Heart left ventricle (tissue), 13 donors: Measurements from ENCODE around the gene ZBTB7B.

ENCODE experiments used
- CTCF ChIP-seq, 12 donors: fragments of 200-600 bp; sonication (generic) in 4 of 12; IDR thresholded peaks; one replicate each; pipeline versions ENCODE4 v1.5.0 to v1.8.0; 2018 to 2022; ENCODE audit warnings: antibody characterized with exemption in 12 of 12, mild to moderate bottlenecking in 5 of 12
- POLR2A ChIP-seq, 2 donors: fragments of 450-650 bp; IDR thresholded peaks; one replicate each; pipeline ENCODE4 v1.6.1; 2017; ENCODE audit warnings: antibody characterized with exemption in 2 of 2, mild to moderate bottlenecking in 2 of 2, moderate library complexity in 2 of 2
- donor health status: ischemic (EF 13 %, LVEDD 7.1; RV severe dilation, severe dysfunction).
- donor health status: DM: no; HTN: yes; CAD: no.
- donor health status: DM: no; HTN: no; CAD: no.
- donor health status: ischemic (EF 25% LVEDD 6.9; RV normal size, moderate dysfunction).
- donor health status: ischemic (EF 25% LVEDD 5.7; RV mildly dilated, moderate dysfunction).
- donor health status: ischemic (EF 35%, LVEDD 5.7; RV mildly dilated, moderate dysfunction).
- donor health status: nonischemic (EF 11% LVEDD 7.7; RV severe dilation, severe dysfunction).
- donor health status: DM: yes; HTN: yes; CAD: no.
- donor health status: PGD.
- donor health status: ischemic (EF 29% LVEDD 5.4; RV normal size, mild dysfunction).
- donor health status: nonischemic (EF 23%, LVEDD 6.1; RV moderate dilation, normal function).

DNA sequence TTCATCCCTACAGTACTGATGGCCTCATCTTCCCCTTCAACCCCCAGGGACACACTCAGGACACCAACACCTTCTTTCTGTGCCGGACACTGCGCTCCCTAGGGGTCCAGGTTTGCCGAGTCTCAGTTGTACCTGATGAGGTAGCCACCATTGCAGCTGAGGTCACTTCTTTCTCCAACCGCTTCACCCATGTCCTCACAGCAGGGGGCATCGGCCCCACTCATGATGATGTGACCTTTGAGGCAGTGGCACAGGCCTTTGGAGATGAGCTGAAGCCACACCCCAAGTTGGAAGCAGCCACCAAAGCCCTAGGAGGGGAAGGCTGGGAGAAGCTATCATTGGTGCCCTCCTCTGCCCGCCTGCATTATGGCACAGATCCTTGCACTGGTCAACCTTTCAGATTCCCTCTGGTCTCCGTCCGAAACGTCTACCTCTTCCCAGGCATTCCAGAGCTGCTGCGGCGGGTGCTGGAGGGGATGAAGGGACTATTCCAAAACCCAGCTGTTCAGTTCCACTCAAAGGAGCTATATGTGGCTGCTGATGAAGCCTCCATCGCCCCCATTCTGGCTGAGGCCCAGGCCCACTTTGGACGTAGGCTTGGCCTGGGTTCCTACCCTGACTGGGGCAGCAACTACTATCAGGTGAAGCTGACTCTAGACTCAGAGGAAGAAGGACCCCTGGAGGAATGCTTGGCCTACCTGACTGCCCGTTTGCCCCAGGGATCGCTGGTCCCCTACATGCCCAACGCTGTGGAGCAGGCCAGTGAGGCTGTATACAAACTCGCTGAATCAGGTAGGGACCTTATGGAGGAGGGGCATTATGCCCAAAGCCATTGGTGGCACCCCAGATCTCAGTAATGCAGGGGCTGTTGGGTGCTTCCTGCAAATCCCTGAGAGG, 14.3 kb upstream of the ZBTB7B start:
- no peak for TF ChIP-seq CTCF (IDR thresholded peaks at IDR 0.05)
- TF ChIP-seq POLR2A (IDR thresholded peaks at IDR 0.05), result no peak
